BLaER1 (cell line): Measurements from ENCODE around the gene KLF13.

Source experiments
- H3K27ac ChIP-seq: shearing (Covaris generic); formaldehyde crosslinking; 2 replicates; pipeline ENCODE4 v1.8.1; 2022
- H3K27me3 ChIP-seq: shearing (Covaris generic); formaldehyde crosslinking; 2 replicates; pipeline ENCODE4 v1.8.1; 2022
- H3K36me3 ChIP-seq: shearing (Covaris generic); formaldehyde crosslinking; 2 replicates; pipeline ENCODE4 v1.8.1; 2022
- H3K4me1 ChIP-seq: shearing (Covaris generic); formaldehyde crosslinking; 2 replicates; pipeline ENCODE4 v1.8.1; 2022
- H3K4me2 ChIP-seq: shearing (Covaris generic); formaldehyde crosslinking; 2 replicates; pipeline ENCODE4 v1.8.1; 2022
- H3K4me3 ChIP-seq: shearing (Covaris generic); formaldehyde crosslinking; 2 replicates; pipeline ENCODE4 v1.8.1; 2022
- H3K9ac ChIP-seq: shearing (Covaris generic); formaldehyde crosslinking; 2 replicates; pipeline ENCODE4 v1.8.1; 2022
- H3K9me3 ChIP-seq: shearing (Covaris generic); formaldehyde crosslinking; 2 replicates; pipeline ENCODE4 v1.8.1; 2022
- H4K20me1 ChIP-seq: shearing (Covaris generic); formaldehyde crosslinking; 2 replicates; pipeline ENCODE4 v1.8.1; 2022
- Cebpa-rat ChIP-seq: shearing (Covaris generic); IDR thresholded peaks from 2 replicates; pipeline ENCODE4 v1.8.1; 2022

KLF13 gene

GRCh38 chr15:31285772-31286261, 40.8 kb upstream of the KLF13 start:
- Histone ChIP-seq H3K9ac (no peak overlapping the region), H3K27ac (no peak overlapping the region), H3K4me2 (no peak overlapping the region), H3K4me1 (peaks cover 2% of the 10 kb centered on the region; the same call in 1 of the 2 replicates), H3K36me3 (no peaks in the 10 kb centered on the region), H3K27me3 (no peaks in the 10 kb centered on the region), H3K9me3 (peaks cover 13% of the 10 kb centered on the region), H4K20me1 (no peaks in the 10 kb centered on the region), H3K4me3 (no peak overlapping the region)
- TF ChIP-seq Cebpa-rat = no peak

DNA sequence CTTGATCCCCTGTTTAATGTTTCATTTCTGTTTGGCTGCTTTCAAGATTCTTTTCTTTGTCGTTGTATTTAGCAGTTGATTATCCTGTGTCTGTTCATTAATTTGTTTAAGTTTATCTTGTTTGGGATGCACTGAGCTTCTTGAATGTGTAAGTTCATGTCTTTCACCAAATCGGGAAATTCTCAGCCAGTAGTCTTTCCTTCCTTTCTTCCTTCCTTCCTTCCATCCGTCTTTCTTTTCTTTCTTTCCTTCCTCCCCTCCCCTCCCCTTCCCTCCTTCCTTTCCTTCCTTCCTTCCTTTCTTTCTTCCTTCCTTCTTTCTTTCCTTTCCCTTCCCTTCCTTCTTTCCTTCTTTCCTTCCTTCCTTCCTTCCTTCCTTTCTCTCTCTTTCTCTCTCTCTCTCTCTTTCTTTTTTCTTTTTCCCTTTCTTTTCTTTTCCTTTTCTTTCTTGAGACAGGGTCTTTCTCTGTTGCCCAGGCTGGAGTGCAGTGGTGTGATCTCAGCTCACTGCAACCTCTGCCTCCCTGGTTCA, 35.5 kb upstream of the KLF13 start:
- peaks cover 16% of the 10 kb centered on the region for H3K9me3 ChIP-seq
- H3K4me2 ChIP-seq = no peak overlapping the region
- no peaks in the 10 kb centered on the region for H3K36me3 ChIP-seq
- H3K27me3 ChIP-seq = no peaks in the 10 kb centered on the region
- H3K4me1 ChIP-seq = no peaks in the 10 kb centered on the region
- no peak overlapping the region for H3K4me3 ChIP-seq
- no peaks in the 10 kb centered on the region for H4K20me1 ChIP-seq
- no peak overlapping the region for H3K27ac ChIP-seq
- TF ChIP-seq Cebpa-rat = no peak
- no peak overlapping the region for H3K9ac ChIP-seq

DNA sequence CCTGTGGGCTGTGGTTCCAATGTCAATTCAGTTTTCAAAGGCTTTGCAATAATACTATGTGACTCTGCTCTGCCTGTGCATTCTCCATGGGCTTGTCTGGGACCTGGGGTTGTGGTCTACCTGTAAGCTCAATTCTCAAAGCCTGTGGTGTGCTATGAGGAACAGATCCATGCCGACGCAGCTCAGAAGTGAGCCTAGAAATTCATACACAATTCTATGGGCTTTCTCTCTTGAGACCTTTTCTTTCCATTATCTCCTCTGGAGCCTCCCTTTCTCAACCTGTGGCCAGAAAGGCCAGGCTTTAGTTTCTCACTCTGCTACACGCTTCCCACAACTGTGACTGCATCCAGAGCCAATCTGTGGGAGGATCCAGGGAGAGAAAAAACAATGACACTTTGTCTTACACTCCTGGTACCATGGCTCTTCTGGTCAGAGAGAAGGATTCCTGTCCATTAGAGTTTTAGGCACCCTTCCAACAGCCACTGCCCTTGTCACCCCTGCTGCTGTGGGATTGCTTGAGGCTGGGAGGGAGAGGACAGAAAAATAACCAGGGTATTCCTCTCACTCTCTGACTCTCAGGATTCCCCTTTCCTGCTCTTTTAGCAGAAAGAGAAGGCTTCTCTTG, 34.1 kb upstream of the KLF13 start:
- Histone ChIP-seq H3K4me1 (peaks cover 6% of the 10 kb centered on the region; the same call in 1 of the 2 replicates), H3K9ac (no peak overlapping the region), H4K20me1 (no peaks in the 10 kb centered on the region), H3K36me3 (no peaks in the 10 kb centered on the region), H3K4me3 (no peak overlapping the region), H3K27ac (no peak overlapping the region), H3K27me3 (no peaks in the 10 kb centered on the region), H3K9me3 (peaks cover 15% of the 10 kb centered on the region), H3K4me2 (no peak overlapping the region)
- no peak for TF ChIP-seq Cebpa-rat

DNA sequence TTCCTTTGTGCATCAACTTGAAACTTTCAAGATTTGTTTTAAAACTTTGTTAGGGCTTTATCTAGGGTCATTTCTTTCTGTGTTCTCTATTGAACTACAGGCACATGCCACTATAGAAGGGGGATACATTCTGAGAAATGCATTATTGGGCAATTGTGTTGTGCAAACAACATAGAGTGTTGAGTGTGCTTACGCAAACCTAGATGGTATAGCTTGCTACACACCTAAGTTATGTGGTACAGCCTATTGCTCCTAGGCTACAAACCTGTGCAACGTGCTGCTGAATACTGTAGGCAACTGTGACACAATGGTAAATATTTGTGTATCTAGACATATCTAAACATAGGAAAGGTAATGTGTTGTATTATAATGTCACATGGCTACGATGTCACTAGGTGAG, 33.0 kb upstream of the KLF13 start:
- no peak for TF ChIP-seq Cebpa-rat
- Histone ChIP-seq H3K27me3 (no peaks in the 10 kb centered on the region), H3K4me2 (no peak overlapping the region), H3K27ac (no peak overlapping the region), H4K20me1 (no peaks in the 10 kb centered on the region), H3K4me1 (peaks cover 18% of the 10 kb centered on the region), H3K9me3 (peaks cover 4% of the 10 kb centered on the region; the same call in 1 of the 2 replicates), H3K9ac (no peak overlapping the region), H3K4me3 (no peak overlapping the region), H3K36me3 (no peaks in the 10 kb centered on the region)

DNA sequence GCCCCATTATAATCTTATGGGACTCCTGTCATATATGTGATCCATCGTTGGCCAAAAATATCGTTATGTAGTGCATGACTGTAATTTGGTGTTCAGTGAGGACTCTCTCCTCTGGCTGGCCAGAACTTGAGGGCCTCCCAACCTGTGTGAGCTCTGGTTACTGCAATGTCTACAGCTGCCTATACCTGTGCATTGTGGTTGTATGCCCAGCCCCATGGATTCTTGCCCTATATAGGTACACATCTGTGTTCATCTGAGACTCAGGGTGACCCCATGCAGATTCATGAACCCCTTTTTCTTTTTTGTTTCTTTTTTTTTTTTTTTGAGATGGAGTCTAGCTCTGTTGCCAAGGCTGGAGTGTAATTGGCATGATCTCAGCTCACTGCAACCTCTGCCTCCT, 32.6 kb upstream of the KLF13 start:
- H3K4me3 ChIP-seq = no peak overlapping the region
- no peaks in the 10 kb centered on the region for H3K36me3 ChIP-seq
- H3K27ac ChIP-seq = no peak overlapping the region

DNA sequence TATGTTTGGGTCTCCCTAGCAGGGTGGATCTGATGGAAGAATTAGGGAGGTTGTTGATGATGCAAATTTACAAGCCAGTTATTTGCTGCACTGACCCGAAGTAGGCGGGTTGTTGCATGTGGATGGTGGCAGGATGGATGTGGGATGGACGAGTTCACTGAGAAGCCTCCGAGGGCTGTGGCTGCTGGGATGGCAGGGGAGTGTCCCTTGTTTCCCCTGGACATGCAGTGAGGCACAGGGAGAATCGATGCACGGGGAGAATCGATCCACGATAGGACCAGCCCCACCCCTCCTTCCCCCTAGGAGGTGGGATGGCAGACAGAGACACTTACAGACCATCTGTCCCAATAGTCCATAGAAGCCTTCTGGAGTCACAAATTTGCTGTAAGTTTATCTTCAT, 31.0 kb upstream of the KLF13 start:
- Histone ChIP-seq H3K27ac (no peak overlapping the region), H3K4me2 (no peak overlapping the region), H3K4me3 (no peak overlapping the region), H4K20me1 (no peaks in the 10 kb centered on the region), H3K27me3 (no peaks in the 10 kb centered on the region), H3K36me3 (no peaks in the 10 kb centered on the region), H3K9ac (no peak overlapping the region), H3K9me3 (0 out of 2 replicates have a peak, but pooled peaks cover 3% of the 10 kb centered on the region), H3K4me1 (peaks cover 38% of the 10 kb centered on the region)
- TF ChIP-seq Cebpa-rat = no peak

More for the DNA sequence above, 32.6 kb upstream of the KLF13 start:
- no peaks in the 10 kb centered on the region for H3K27me3 ChIP-seq
- H3K9ac ChIP-seq = no peak overlapping the region
- no peak overlapping the region for H3K4me2 ChIP-seq
- H3K9me3 ChIP-seq = 0 out of 2 replicates have a peak, but pooled peaks cover 3% of the 10 kb centered on the region
- no peak for TF ChIP-seq Cebpa-rat
- H3K4me1 ChIP-seq = peaks cover 22% of the 10 kb centered on the region
- no peaks in the 10 kb centered on the region for H4K20me1 ChIP-seq

DNA sequence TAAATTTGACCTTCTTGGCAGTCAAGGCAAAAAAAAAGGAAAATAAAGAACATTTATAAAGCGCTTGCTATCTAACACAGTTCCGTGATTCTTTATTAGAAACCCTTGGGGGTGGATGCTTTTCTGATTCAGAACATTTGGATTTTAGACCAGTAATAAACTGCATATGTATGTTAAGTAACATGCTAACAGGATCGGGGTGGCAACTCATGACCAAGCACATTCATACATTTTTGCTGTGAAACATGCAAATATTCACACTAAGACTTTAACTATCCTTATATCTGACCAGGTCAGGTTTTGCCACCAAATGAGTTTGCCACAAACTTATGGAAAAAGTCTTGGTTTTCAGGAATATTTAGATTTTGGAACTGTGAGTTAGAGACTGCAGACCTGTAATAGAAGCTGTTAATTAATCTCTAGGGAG, 30.4 kb upstream of the KLF13 start:
- no peak overlapping the region for H3K27ac ChIP-seq
- H3K9me3 ChIP-seq = 0 out of 2 replicates have a peak, but pooled peaks cover 3% of the 10 kb centered on the region
- no peak for TF ChIP-seq Cebpa-rat

GRCh38 chr15:31296646-31297574, 29.7 kb upstream of the KLF13 start:
- Histone ChIP-seq H3K9ac (no peak overlapping the region), H3K27me3 (no peaks in the 10 kb centered on the region), H3K4me2 (no peak overlapping the region), H3K27ac (no peak overlapping the region), H3K9me3 (0 out of 2 replicates have a peak, but pooled peaks cover 3% of the 10 kb centered on the region), H4K20me1 (no peaks in the 10 kb centered on the region), H3K4me3 (no peak overlapping the region), H3K36me3 (no peaks in the 10 kb centered on the region), H3K4me1 (peaks cover 50% of the 10 kb centered on the region)
- TF ChIP-seq Cebpa-rat = no peak

More for the DNA sequence above, 30.4 kb upstream of the KLF13 start:
- H3K36me3 ChIP-seq = no peaks in the 10 kb centered on the region
- no peak overlapping the region for H3K4me2 ChIP-seq
- H3K27me3 ChIP-seq = no peaks in the 10 kb centered on the region
- peaks cover 44% of the 10 kb centered on the region for H3K4me1 ChIP-seq
- no peak overlapping the region for H3K9ac ChIP-seq
- no peak overlapping the region for H3K4me3 ChIP-seq
- H4K20me1 ChIP-seq = no peaks in the 10 kb centered on the region

DNA sequence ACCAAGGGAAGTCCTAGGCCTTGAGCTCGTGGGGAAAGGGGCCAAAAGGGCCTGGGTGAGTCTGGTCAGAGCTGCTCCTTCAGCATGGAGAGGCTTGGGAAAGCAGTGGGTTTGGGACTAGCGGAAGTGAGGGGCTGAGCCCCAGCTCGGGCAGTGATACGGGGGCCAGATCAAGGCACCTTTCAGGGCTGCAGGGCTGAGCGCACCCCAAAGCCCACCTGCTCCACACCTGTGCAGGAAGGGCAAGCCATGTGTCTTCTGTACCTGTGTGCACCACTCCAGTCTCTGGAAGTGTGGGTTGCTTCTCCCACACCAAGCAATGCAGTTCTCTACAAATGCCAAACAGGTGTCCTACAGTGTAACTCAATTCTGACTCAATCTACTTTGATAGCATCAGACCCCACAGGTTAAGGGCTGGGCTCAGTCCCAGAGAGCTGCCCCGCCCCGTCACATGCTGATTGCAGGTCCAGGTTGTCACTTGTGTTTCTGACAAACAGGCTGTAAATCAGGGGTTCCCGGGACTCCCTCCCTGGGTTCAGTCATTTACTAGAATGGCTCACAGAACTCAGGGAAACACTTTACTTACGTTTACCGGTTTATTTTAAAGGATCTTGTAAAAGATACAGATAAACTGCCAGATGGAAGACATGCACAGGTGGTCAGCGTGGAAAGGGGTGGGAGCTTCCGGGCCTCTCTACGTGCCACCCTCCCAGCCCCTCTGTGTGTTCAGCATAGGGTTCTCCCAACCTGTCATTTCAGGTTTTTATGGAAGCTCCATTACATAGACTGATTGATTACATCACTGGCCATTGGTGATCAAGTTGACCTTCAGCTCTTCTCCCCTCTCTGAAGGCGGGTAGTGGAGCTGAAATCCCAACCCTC, 28.8 kb upstream of the KLF13 start:
- Histone ChIP-seq H4K20me1 (no peaks in the 10 kb centered on the region), H3K27ac (peak overlapping the region; percentile 66; the same call in 1 of the 2 replicates), H3K4me3 (no peak overlapping the region), H3K4me1 (peaks cover 59% of the 10 kb centered on the region), H3K36me3 (no peaks in the 10 kb centered on the region), H3K9me3 (0 out of 2 replicates have a peak, but pooled peaks cover 3% of the 10 kb centered on the region), H3K4me2 (peak overlapping the region; percentile 81), H3K27me3 (no peaks in the 10 kb centered on the region), H3K9ac (peak overlapping the region; percentile 7; the same call in 1 of the 2 replicates)
- no peak for TF ChIP-seq Cebpa-rat
